Measurements from ENCODE around the gene BAX. TPM values are rescaled to one million over a fixed set of nuclear protein-coding genes. Genes with fewer than 3 reads are reported as not detected.

The BAX gene
- total and polyA plus RNA-seq, 2 of the 13 experiments (the other 11 are each of a cell fraction or from before 2014, with no cell fraction given): 139 to 176 TPM

DNA sequence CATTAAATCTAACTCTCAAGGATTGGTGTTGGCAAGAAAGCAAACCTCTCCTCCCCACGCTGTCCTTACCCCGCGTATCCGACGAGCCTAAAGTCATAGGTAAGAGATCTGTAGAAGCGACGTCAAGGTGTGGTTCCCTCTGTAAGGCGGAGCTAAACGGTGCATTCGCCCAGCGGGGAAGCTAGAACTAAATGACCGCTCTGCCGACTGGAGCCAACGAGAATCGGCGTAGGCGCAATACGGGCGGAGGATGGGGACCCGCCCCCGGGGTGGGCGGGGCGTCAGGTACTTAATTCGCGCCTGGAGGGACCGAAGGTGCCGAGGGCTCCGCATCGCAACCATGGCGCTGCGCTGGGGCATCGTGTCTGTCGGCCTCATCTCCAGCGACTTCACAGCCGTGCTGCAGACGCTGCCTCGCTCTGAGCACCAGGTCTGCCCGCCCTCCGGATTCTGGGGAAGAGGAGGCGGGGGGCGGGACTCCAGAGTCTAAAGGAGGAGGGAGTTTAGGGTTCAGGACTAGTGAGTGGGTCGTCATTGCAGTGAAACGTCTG, 21.2 kb upstream of the BAX start, which contains the start of gene DHDH:
Gene DHDH, plus strand, starts transcription at position 318 of the 551 bp plus-strand sequence. Its CDS starts 23 bp downstream, at position 341.
- H4K20me1 ChIP-seq (ENCODE audit: insufficient read depth, low read length): no peaks in the 10 kb centered on the region
- BruUV-seq (replicated peaks): no TSS peak
- ATAC-seq (peak; percentile 90), DNase-seq (ENCODE audit: low spot score) (peak; percentile 74), FAIRE-seq (peak; percentile 57)
- peaks cover 0 to 1% of the 10 kb centered on the region in 2 experiments; a peak in 1 of 5 replicates for H3K27me3 ChIP-seq (ENCODE audit: control insufficient read depth in 1 of 2, insufficient read depth in 2 of 2, low read length in 2 of 2)
- H3K9me3 ChIP-seq (ENCODE audit: low read length): no peaks in the 10 kb centered on the region
- peak within 1 kb of the TSS; percentile 36 to 71 (median 51) for H3K4me3 ChIP-seq (replicated peaks in 1 of 3; ENCODE audit: insufficient read depth in 1 of 3, low read depth in 2 of 3, low read length in 3 of 3)
- intact Hi-C loops (cut with micrococcal nuclease; ENCODE audit: unreplicated experiment): no loop called here
- H3K36me3 ChIP-seq (replicated peaks in 1 of 2; ENCODE audit: control insufficient read depth in 1 of 2, insufficient read depth in 2 of 2, low read length in 2 of 2): no peaks in the 10 kb centered on the region
- peak within 1 kb of the TSS; percentile 78 for H3K4me2 ChIP-seq (ENCODE audit: low read depth, low read length)
- under 1% methylated on average over 12 of the region's 43 CpGs for WGBS (ENCODE audit: low lambda C conversion rate)
- no peaks in the 10 kb centered on the region for H3K79me2 ChIP-seq (ENCODE audit: insufficient read depth, low read length)
- H2AFZ ChIP-seq (ENCODE audit: low read length): no peak within 1 kb of the TSS
- H3K9ac ChIP-seq (ENCODE audit: insufficient read depth, low read depth, low read length): peak within 1 kb of the TSS; percentile 17; the same call in 1 of the 2 replicates
- CTCF ChIA-PET (ENCODE audit: low intra/inter-chr PET ratio, low total read pairs): no interaction called here
- H3K27ac ChIP-seq (ENCODE audit: extremely low read length, insufficient read depth, low read length): no peak within 1 kb of the TSS
- POLR2A ChIA-PET: interaction anchor here (0.6 to 2.0 kb wide), 11 partner anchors 17 to 215 kb away, joined by 3 to 20 read pairs (median 5); partner anchors contain the start of genes BAX, NUCB1 and PPP1R15A
- peaks cover 31% of the 10 kb centered on the region for H3K4me1 ChIP-seq (ENCODE audit: insufficient read depth, low read length)
- in situ Hi-C loops (cut with HindIII; ENCODE audit: extremely low pct_ligation_motif_present, low pct_unique_long_range_greater_than_20kb): no loop called here
- peak; percentile 14; the same call in 1 of the 2 replicates for TF ChIP-seq SIN3A (IDR thresholded peaks at IDR 0.05; ENCODE audit: borderline replicate concordance, low read depth, low read length)
- no peak for TF ChIP-seq NONO (IDR thresholded peaks at IDR 0.05)
- 0 out of 2 replicates have a peak, but pooled peaks have one; percentile 25 for TF ChIP-seq NONO (CRISPR knock-in tag; conservative IDR thresholded peaks at IDR 0.05)
- no peak for TF ChIP-seq ZNF644 (CRISPR knock-in tag; IDR thresholded peaks at IDR 0.05; ENCODE audit: low read depth)
- TF ChIP-seq HOXA3 (CRISPR knock-in tag; IDR thresholded peaks at IDR 0.05): peak; percentile 33; the same call in 1 of the 2 replicates
- TF ChIP-seq MEIS2 (CRISPR knock-in tag; IDR thresholded peaks at IDR 0.05): 0 out of 2 replicates have a peak, but pooled peaks have one; percentile 27
- TF ChIP-seq ZNF724P (CRISPR knock-in tag; IDR thresholded peaks at IDR 0.05; ENCODE audit: borderline replicate concordance): no peak
- peak; percentile 47; the same call in 1 of the 2 replicates for TF ChIP-seq TFDP2 (CRISPR knock-in tag; IDR thresholded peaks at IDR 0.05)
- 0 out of 2 replicates have a peak, but pooled peaks have one; percentile 5 for TF ChIP-seq BCL6 (CRISPR knock-in tag; IDR thresholded peaks at IDR 0.05)
- no peak for TF ChIP-seq ZNF337 (CRISPR knock-in tag; IDR thresholded peaks at IDR 0.05; ENCODE audit: borderline replicate concordance, low read depth)
- TF ChIP-seq, protein P1, sequence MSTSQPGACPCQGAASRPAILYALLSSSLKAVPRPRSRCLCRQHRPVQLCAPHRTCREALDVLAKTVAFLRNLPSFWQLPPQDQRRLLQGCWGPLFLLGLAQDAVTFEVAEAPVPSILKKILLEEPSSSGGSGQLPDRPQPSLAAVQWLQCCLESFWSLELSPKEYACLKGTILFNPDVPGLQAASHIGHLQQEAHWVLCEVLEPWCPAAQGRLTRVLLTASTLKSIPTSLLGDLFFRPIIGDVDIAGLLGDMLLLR (CRISPR knock-in tag; IDR thresholded peaks at IDR 0.05): no peak
- TF ChIP-seq NFKB2 (CRISPR knock-in tag; IDR thresholded peaks at IDR 0.05; ENCODE audit: borderline replicate concordance): peak; percentile 67; the same call in 1 of the 2 replicates
- TF ChIP-seq HBP1 (CRISPR knock-in tag; IDR thresholded peaks at IDR 0.05; ENCODE audit: low read depth): no peak
- no peak for TF ChIP-seq KLF13 (CRISPR knock-in tag; IDR thresholded peaks at IDR 0.05)
- TF ChIP-seq RFX5 (IDR thresholded peaks at IDR 0.05; ENCODE audit: low read depth, low read length): no peak
- TF ChIP-seq, protein P2, sequence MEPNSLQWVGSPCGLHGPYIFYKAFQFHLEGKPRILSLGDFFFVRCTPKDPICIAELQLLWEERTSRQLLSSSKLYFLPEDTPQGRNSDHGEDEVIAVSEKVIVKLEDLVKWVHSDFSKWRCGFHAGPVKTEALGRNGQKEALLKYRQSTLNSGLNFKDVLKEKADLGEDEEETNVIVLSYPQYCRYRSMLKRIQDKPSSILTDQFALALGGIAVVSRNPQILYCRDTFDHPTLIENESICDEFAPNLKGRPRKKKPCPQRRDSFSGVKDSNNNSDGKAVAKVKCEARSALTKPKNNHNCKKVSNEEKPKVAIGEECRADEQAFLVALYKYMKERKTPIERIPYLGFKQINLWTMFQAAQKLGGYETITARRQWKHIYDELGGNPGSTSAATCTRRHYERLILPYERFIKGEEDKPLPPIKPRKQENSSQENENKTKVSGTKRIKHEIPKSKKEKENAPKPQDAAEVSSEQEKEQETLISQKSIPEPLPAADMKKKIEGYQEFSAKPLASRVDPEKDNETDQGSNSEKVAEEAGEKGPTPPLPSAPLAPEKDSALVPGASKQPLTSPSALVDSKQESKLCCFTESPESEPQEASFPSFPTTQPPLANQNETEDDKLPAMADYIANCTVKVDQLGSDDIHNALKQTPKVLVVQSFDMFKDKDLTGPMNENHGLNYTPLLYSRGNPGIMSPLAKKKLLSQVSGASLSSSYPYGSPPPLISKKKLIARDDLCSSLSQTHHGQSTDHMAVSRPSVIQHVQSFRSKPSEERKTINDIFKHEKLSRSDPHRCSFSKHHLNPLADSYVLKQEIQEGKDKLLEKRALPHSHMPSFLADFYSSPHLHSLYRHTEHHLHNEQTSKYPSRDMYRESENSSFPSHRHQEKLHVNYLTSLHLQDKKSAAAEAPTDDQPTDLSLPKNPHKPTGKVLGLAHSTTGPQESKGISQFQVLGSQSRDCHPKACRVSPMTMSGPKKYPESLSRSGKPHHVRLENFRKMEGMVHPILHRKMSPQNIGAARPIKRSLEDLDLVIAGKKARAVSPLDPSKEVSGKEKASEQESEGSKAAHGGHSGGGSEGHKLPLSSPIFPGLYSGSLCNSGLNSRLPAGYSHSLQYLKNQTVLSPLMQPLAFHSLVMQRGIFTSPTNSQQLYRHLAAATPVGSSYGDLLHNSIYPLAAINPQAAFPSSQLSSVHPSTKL (CRISPR knock-in tag; IDR thresholded peaks at IDR 0.05): peak; percentile 24
- TF ChIP-seq MIER2 (CRISPR knock-in tag; IDR thresholded peaks at IDR 0.05): no peak
- TF ChIP-seq ZNF563 (CRISPR knock-in tag; IDR thresholded peaks at IDR 0.05): peak; percentile 98
